Measurements from ENCODE around the gene RIMBP2.

RIMBP2 gene

GRCh38 chr12:130527239-130527638 lies 188.9 kb downstream of the RIMBP2 start:
- DNase-seq = no peak

GRCh38 chr12:130526813-130527212 lies 189.3 kb downstream of the RIMBP2 start:
- no peak for DNase-seq

GRCh38 chr12:130525384-130526172 lies 190.5 kb downstream of the RIMBP2 start:
- DNase-seq = no peak

- no peak for DNase-seq
Measured at GRCh38 chr12:130524759-130525158, 191.3 kb downstream of the RIMBP2 start.

GRCh38 chr12:130523863-130524614 lies 192.1 kb downstream of the RIMBP2 start:
- no peak for DNase-seq

- no peak for DNase-seq
Measured at GRCh38 chr12:130523208-130523607, 192.9 kb downstream of the RIMBP2 start.

GRCh38 chr12:130522244-130522834 lies 193.8 kb downstream of the RIMBP2 start:
- no peak for DNase-seq

GRCh38 chr12:130521375-130522124 lies 194.5 kb downstream of the RIMBP2 start:
- no peak for DNase-seq

GRCh38 chr12:130520784-130521183 lies 195.3 kb downstream of the RIMBP2 start:
- no peak for DNase-seq

- DNase-seq = no peak
Measured at GRCh38 chr12:130517588-130517987, 198.5 kb downstream of the RIMBP2 start.

GRCh38 chr12:130514149-130514551 lies 201.9 kb downstream of the RIMBP2 start:
- DNase-seq = no peak

DNA sequence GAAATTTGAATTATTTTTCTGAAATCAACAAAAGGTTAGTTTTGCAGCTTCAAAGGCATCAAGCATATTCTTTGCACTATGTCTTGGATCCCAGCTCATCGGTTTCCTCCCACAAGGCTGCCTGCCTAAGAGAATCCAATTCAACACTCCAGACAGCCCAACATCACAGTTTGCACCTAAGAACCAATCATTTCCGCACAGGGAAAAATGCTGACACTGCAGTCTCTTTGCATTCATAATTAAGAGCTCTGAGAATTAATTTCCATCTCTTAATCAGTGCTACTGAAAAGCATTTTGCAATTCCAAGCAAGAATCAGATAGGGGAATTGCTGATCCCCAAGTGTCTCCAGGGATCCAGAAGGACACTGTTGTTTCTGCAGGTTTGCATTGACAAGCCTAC lies 202.5 kb downstream of the RIMBP2 start:
- DNase-seq = no peak

DNA sequence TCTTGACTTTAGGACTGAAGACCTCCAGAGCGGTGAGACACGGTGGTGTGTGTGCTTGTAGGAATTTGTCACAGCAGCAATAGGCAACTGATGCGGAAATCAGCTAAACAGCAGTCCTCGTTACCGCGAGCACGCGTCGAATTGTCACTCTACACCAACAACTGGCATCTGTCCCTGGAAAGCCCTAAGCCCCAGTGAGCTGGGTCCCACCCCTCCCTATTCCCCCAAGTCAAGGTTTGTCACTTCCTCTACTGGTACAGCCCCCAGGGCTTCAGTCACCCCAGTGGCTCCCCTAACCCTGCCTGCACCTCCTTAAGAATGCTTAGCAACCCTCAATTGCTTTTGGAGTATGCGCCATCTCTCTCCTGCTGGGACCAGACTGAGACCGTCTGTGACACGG lies 204.8 kb downstream of the RIMBP2 start:
- no peak for DNase-seq

- no peak for DNase-seq
Measured at GRCh38 chr12:130509454-130509853, 206.6 kb downstream of the RIMBP2 start.

DNA sequence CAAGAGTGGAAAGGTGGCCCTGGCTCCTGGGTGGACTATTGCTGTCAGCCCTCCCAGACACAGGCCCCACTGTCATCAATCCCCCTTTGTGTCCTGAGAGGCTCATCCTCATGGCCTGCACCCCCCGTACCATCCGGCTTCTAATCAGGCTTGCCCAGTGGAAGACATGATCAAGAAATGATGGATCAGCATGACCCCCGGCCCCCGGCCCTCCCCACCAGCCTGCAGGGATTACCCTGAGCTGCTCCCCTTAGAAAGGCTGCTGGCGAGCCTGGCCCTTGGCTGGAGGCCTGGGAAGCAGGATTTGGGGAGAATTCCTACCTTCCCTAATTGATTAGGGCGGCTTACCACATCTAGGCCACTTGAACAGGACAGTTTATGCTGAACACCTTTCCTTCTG lies 207.3 kb downstream of the RIMBP2 start:
- no peak for DNase-seq

DNA sequence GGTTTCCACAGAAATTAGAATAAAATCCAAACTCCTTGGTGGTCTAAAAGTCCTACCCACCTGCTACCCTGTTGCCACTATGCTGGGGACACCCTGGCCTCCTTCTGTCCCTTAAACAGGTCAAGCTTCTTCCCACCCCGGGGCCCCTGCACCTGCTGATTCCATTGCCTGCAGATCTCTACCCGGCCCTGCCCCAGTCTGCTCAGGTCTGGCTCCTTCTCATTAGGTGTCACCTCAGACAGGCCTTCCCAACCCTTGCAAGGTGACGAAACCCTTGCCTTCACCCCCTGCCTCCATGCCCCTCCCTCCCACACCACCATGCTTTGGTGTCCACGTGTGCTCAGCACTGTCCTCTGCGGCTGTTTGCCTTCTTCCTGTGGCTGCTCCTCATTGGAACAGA lies 207.8 kb downstream of the RIMBP2 start:
- DNase-seq = no peak

GRCh38 chr12:130506844-130507243 lies 209.3 kb downstream of the RIMBP2 start:
- no peak for DNase-seq

DNA sequence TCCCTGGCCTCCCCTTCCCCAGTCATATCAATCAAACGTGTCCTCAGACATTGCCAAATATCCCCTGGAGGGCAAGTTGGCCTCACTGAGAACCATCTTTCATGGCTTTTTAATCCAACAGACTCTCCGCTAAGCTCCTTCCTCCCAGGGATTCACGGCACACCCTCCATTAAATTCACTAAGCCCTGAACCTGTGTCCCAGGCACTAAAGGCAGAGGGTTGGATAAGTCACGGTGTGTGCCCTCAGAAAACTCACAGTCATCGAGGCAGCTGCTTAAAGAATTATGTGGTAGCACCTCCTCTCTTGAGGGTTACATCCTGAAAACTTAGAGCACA lies 211.3 kb downstream of the RIMBP2 start:
- no peak for DNase-seq

GRCh38 chr12:130504110-130504839 lies 211.8 kb downstream of the RIMBP2 start:
- DNase-seq = no peak

GRCh38 chr12:130501821-130502220 lies 214.3 kb downstream of the RIMBP2 start:
- no peak for DNase-seq

GRCh38 chr12:130500835-130501330 lies 215.2 kb downstream of the RIMBP2 start:
- DNase-seq = no peak

DNA sequence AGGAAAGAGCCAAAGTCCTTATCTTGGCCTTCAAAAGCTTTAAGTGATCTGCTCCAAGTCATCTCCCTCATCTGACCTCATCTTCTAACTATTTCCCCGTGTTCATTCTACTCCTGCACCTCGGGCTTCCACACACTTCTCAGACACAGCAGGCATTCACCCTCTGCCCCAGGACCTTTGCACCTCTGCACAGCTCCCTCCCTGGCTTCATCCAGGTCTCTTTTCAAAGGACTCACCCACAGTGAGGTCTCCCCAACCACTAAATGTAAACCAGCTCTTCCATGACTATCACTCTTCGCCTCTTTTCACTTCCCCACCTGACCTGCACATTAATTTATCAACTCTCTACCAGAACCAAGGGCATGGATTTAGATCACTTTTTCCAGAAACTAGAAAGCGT lies 216.6 kb downstream of the RIMBP2 start:
- no peak for DNase-seq

Measured in stimulated activated naive CD4-positive, alpha-beta T cell (primary cell).